K562 (cell line): Measurements from ENCODE around the gene RGL4. TPM values are rescaled to one million over a fixed set of nuclear protein-coding genes. Genes with fewer than 3 reads are reported as not detected.
A peak's percentile ranks its signal among the peaks of the same experiment; 100 is the strongest.

Source experiments
- CBFA2T2 ChIP-seq: fragments of 450-650 bp; conservative IDR thresholded peaks from 2 replicates; pipeline ENCODE4 v1.6.1; 2017; ENCODE audit warnings: mild to moderate bottlenecking
- CBFA2T3 ChIP-seq: fragments of 450-650 bp; IDR thresholded peaks from 2 replicates; pipeline ENCODE4 v1.6.1; 2017
- MEIS2 ChIP-seq: fragments of 450-650 bp; IDR thresholded peaks from 2 replicates; pipeline ENCODE4 v1.6.1; 2014; ENCODE audit warnings: mild to moderate bottlenecking; ENCODE audit not compliant: partially characterized antibody
- NBN ChIP-seq: fragments of 450-650 bp; IDR thresholded peaks from 2 replicates; pipeline ENCODE4 v1.6.1; 2016; ENCODE audit warnings: low read depth, mild to moderate bottlenecking
- PRMT5 ChIP-seq: sonication (generic); formaldehyde crosslinking; IDR thresholded peaks from 2 replicates; pipeline ENCODE4 v1.5.0; 2020; ENCODE audit warnings: missing genetic modification reagents
- STAG1 ChIP-seq: sonication (generic); formaldehyde crosslinking; IDR thresholded peaks from 2 replicates; pipeline ENCODE4 v1.5.0; 2020; ENCODE audit warnings: missing genetic modification reagents, borderline replicate concordance
- TAL1 ChIP-seq: fragments of 450-650 bp; IDR thresholded peaks from 2 replicates; pipeline ENCODE4 v1.6.1; 2016; ENCODE audit warnings: mild to moderate bottlenecking
- YY1 ChIP-seq, 3 experiments: IDR thresholded peaks; 2 replicates each; pipeline ENCODE4 v1.6.1; 2011; ENCODE audit warnings: low read length in 2 of 3, mild to moderate bottlenecking in 2 of 3, moderate library complexity in 2 of 3, borderline replicate concordance in 1 of 3, control low read depth in 1 of 3, low read depth in 1 of 3; ENCODE audit not compliant: insufficient read depth in 3 of 3, insufficient replicate concordance in 2 of 3, control insufficient read depth in 1 of 3, insufficient read length in 1 of 3; ENCODE audit errors: extremely low read depth in 1 of 3
- ZC3H11A ChIP-seq: IDR thresholded peaks from 2 replicates; pipeline ENCODE4 v1.6.1; 2012; ENCODE audit warnings: low read depth, low read length, improper control_type of control experiment
- ZNF57 ChIP-seq: fragments of 450-650 bp; formaldehyde crosslinking; IDR thresholded peaks from 2 replicates; pipeline ENCODE4 v1.4.0; 2020; ENCODE audit warnings: mild to moderate bottlenecking, moderate library complexity
- polyA plus RNA-seq, 8 experiments: library from polyadenylated mRNA; depleted of rRNA in 4 of 8; stranded (reverse) in 5 of 8; unstranded in 3 of 8; fragments of >200 nt; fragmentation: Nextera tagmentation in 2 of 8; fragmentation: Illumina TruSeq in 1 of 8; extraction: Ambion mirVana in 2 of 8; extraction: Trizol in 1 of 8; gene quantifications; 2 replicates each; pipeline versions ENCODE4 v1.2.1 to v1.2.3, GENCODE V29; 2011 to 2014; ENCODE audit warnings: inconsistent platforms in 1 of 8, missing spikeins in 1 of 8
- total RNA-seq, 7 experiments: library from RNA; depleted of rRNA in 6 of 7; stranded (reverse); fragments of >200 nt in 6 of 7; fragmentation: Illumina TruSeq in 2 of 7; extraction: Trizol in 2 of 7; gene quantifications; 2 replicates each; pipeline versions ENCODE4 v1.2.1 to v1.2.3, GENCODE V29; 2011 to 2021; ENCODE audit warnings: low replicate concordance in 1 of 7
- TF ChIP-seq, protein P1 (sequence below), 2 experiments: fragments of 450-650 bp; formaldehyde crosslinking in 1 of 2; IDR thresholded peaks; 2 replicates each; pipeline versions ENCODE4 v1.4.0 to v1.6.1; 2014 to 2020; ENCODE audit warnings: mild to moderate bottlenecking in 2 of 2, borderline replicate concordance in 1 of 2, low read depth in 1 of 2
- TF ChIP-seq, protein P2 (sequence below): sonication (generic); formaldehyde crosslinking; IDR thresholded peaks from 2 replicates; pipeline ENCODE4 v1.9.0; 2022; ENCODE audit warnings: mild to moderate bottlenecking, missing genetic modification reagents
- TF ChIP-seq, protein P3 (sequence below): fragments of 250-450 bp; sonication (Bioruptor Pico); IDR thresholded peaks from 2 replicates; pipeline ENCODE4 v1.4.0; 2020; ENCODE audit warnings: mild to moderate bottlenecking, moderate library complexity

RGL4 gene
- total and polyA plus RNA-seq, 9 of the 15 experiments (the other 6 are each of a cell fraction or from before 2014, with no cell fraction given): not detected

DNA sequence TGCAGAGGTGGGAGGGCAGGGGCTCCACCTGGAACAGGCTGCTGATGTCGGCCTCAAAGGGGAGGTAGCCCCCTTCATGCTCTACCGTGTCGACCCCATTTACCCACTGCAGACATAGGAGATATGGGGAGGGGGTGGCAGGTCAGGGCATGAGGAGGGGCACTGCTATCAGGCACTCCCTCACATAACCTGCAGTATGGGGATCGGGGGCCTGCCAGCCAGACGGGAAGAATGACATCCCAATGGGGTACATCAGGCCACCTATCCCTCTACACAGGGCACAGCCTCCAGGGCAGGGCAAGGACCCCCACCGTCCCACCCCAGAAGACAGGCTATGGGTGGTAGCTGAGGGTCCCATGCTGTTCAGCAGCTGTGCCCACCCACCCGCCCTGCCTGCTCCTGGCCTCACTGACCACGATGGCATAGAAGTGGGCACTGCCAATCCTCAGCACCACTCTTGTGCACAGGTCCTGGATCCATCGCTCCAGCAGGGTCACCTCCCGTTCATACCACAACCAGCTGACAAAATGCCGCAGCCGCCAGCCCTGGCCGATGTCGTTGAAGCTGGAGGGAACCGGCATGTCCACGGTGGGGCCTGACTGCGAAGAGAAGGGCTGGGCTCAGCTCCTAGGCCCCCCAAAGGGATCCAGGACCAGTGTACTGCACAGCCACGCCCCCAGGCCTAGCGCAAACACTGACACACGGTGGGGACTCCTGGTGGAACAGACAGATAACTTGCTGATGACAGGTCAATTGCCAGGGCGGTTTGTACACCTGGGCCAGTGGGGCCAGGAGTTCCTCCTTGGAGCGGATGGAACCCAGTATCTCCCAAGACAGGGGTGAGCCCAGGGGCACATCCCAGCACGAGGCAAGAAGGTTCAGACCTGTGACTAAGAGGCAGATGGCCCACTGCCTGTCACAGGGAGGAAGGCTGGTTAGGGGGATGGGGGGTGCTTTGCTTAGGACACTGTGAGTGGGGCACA, 24.1 kb downstream of the RGL4 start (continued):
- TF ChIP-seq, protein P1, sequence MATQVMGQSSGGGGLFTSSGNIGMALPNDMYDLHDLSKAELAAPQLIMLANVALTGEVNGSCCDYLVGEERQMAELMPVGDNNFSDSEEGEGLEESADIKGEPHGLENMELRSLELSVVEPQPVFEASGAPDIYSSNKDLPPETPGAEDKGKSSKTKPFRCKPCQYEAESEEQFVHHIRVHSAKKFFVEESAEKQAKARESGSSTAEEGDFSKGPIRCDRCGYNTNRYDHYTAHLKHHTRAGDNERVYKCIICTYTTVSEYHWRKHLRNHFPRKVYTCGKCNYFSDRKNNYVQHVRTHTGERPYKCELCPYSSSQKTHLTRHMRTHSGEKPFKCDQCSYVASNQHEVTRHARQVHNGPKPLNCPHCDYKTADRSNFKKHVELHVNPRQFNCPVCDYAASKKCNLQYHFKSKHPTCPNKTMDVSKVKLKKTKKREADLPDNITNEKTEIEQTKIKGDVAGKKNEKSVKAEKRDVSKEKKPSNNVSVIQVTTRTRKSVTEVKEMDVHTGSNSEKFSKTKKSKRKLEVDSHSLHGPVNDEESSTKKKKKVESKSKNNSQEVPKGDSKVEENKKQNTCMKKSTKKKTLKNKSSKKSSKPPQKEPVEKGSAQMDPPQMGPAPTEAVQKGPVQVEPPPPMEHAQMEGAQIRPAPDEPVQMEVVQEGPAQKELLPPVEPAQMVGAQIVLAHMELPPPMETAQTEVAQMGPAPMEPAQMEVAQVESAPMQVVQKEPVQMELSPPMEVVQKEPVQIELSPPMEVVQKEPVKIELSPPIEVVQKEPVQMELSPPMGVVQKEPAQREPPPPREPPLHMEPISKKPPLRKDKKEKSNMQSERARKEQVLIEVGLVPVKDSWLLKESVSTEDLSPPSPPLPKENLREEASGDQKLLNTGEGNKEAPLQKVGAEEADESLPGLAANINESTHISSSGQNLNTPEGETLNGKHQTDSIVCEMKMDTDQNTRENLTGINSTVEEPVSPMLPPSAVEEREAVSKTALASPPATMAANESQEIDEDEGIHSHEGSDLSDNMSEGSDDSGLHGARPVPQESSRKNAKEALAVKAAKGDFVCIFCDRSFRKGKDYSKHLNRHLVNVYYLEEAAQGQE (IDR thresholded peaks at IDR 0.05; ENCODE audit: borderline replicate concordance): no peak
- TF ChIP-seq, protein P1 (CRISPR knock-in tag; IDR thresholded peaks at IDR 0.05; ENCODE audit: low read depth): no peak
- no peak for TF ChIP-seq ZC3H11A
- TF ChIP-seq MEIS2: peak; percentile 15
- TF ChIP-seq TAL1: peak; percentile 28; the same call in 1 of the 2 replicates
- TF ChIP-seq, protein P2, sequence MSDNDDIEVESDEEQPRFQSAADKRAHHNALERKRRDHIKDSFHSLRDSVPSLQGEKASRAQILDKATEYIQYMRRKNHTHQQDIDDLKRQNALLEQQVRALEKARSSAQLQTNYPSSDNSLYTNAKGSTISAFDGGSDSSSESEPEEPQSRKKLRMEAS (CRISPR knock-in tag): peak; percentile 60
- TF ChIP-seq PRMT5 (CRISPR knock-in tag): no peak
- no peak for TF ChIP-seq ZNF57 (CRISPR knock-in tag)
- peak; percentile 50; the same call in 1 of the 2 replicates for TF ChIP-seq CBFA2T2
- no peak for TF ChIP-seq NBN
- TF ChIP-seq, protein P3, sequence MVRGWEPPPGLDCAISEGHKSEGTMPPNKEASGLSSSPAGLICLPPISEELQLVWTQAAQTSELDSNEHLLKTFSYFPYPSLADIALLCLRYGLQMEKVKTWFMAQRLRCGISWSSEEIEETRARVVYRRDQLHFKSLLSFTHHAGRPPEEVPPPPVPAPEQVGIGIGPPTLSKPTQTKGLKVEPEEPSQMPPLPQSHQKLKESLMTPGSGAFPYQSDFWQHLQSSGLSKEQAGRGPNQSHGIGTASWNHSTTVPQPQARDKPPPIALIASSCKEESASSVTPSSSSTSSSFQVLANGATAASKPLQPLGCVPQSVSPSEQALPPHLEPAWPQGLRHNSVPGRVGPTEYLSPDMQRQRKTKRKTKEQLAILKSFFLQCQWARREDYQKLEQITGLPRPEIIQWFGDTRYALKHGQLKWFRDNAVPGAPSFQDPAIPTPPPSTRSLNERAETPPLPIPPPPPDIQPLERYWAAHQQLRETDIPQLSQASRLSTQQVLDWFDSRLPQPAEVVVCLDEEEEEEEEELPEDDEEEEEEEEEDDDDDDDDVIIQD (CRISPR knock-in tag): no peak
- TF ChIP-seq STAG1 (CRISPR knock-in tag): no peak
- peak; percentile 72 for TF ChIP-seq CBFA2T3
- TF ChIP-seq YY1 (IDR thresholded peaks at IDR 0.05; ENCODE audit: borderline replicate concordance in 1 of 3, control insufficient read depth in 1 of 3, extremely low read depth in 1 of 3, insufficient read depth in 3 of 3, insufficient read length in 1 of 3, insufficient replicate concordance in 2 of 3, low read depth in 1 of 3, low read length in 2 of 3): no peak
